H9 (cell line): ENCODE measurements around the gene REXO2. TPM values are rescaled to one million over a fixed set of nuclear protein-coding genes. Genes with fewer than 3 reads are reported as not detected.

Source experiments
- DNase-seq: peaks from one replicate; pipeline ENCODE4 v3.0.0-alpha.2; 2017
- H2AFZ ChIP-seq: one replicate; pipeline ENCODE4 v1.6.1; 2013; ENCODE audit warnings: mild to moderate bottlenecking, low read length, control low read depth, moderate library complexity
- H2AK5ac ChIP-seq: 2 replicates; pipeline ENCODE4 v1.6.1; 2013; ENCODE audit warnings: low read length, control low read depth, mixed read lengths; ENCODE audit not compliant: insufficient read length
- H2BK120ac ChIP-seq: one replicate; pipeline ENCODE4 v1.6.1; 2013; ENCODE audit warnings: low read depth, mild to moderate bottlenecking, low read length, control low read depth, inconsistent platforms; ENCODE audit not compliant: poor library complexity, severe bottlenecking
- H2BK12ac ChIP-seq: 2 replicates; pipeline ENCODE4 v1.6.1; 2013; ENCODE audit warnings: low read length, control low read depth, mixed read lengths, low read depth; ENCODE audit not compliant: insufficient read length
- H2BK15ac ChIP-seq: 2 replicates; pipeline ENCODE4 v1.6.1; 2013; ENCODE audit warnings: low read depth, low read length, control low read depth
- H2BK20ac ChIP-seq: one replicate; pipeline ENCODE4 v1.6.1; 2013; ENCODE audit warnings: low read depth, mild to moderate bottlenecking, low read length, control low read depth, inconsistent platforms; ENCODE audit not compliant: poor library complexity, severe bottlenecking
- H2BK5ac ChIP-seq: 2 replicates; pipeline ENCODE4 v1.6.1; 2013; ENCODE audit warnings: low read length, control low read depth, mixed read lengths; ENCODE audit not compliant: insufficient read length
- H3K14ac ChIP-seq: 2 replicates; pipeline ENCODE4 v1.6.1; 2013; ENCODE audit warnings: low read length, control low read depth; ENCODE audit not compliant: insufficient read depth
- H3K18ac ChIP-seq: 2 replicates; pipeline ENCODE4 v1.6.1; 2013; ENCODE audit warnings: low read depth, mild to moderate bottlenecking, mixed read lengths, low read length, control low read depth; ENCODE audit not compliant: insufficient read length
- H3K23ac ChIP-seq: 2 replicates; pipeline ENCODE4 v1.6.1; 2013; ENCODE audit warnings: low read length, control low read depth, mixed read lengths, low read depth; ENCODE audit not compliant: insufficient read length
- H3K23me2 ChIP-seq: 2 replicates; pipeline ENCODE4 v1.6.1; 2013; ENCODE audit warnings: low read depth, mild to moderate bottlenecking, mixed read lengths, low read length, control low read depth; ENCODE audit not compliant: insufficient read length, poor library complexity, severe bottlenecking
- H3K27ac ChIP-seq: 2 replicates; pipeline ENCODE4 v1.5.1; 2013; ENCODE audit warnings: low read length, control low read depth, mixed read lengths, low read depth; ENCODE audit not compliant: insufficient read length
- H3K27me3 ChIP-seq: 2 replicates; pipeline ENCODE4 v1.6.1; 2013; ENCODE audit warnings: low read length, control low read depth, inconsistent platforms; ENCODE audit not compliant: insufficient read depth
- H3K4ac ChIP-seq: 2 replicates; pipeline ENCODE4 v1.6.1; 2013; ENCODE audit warnings: low read depth, mild to moderate bottlenecking, control low read depth, inconsistent platforms, low read length, moderate library complexity
- H3K4me1 ChIP-seq: 2 replicates; pipeline ENCODE4 v1.6.1; 2013; ENCODE audit warnings: low read length, control low read depth, inconsistent platforms; ENCODE audit not compliant: insufficient read depth
- H3K4me2 ChIP-seq: 2 replicates; pipeline ENCODE4 v1.6.1; 2013; ENCODE audit warnings: low read length, control low read depth, mixed read lengths; ENCODE audit not compliant: insufficient read length, insufficient read depth
- H3K56ac ChIP-seq: 2 replicates; pipeline ENCODE4 v1.6.1; 2013; ENCODE audit warnings: low read depth, mild to moderate bottlenecking, mixed read lengths, low read length, control low read depth; ENCODE audit not compliant: insufficient read length
- H3K79me1 ChIP-seq: 2 replicates; pipeline ENCODE4 v1.6.1; 2013; ENCODE audit warnings: low read depth, mild to moderate bottlenecking, moderate library complexity, low read length, control low read depth, inconsistent platforms; ENCODE audit not compliant: insufficient read depth, poor library complexity, severe bottlenecking
- H3K79me2 ChIP-seq: 2 replicates; pipeline ENCODE4 v1.6.1; 2013; ENCODE audit warnings: low read length, control low read depth, inconsistent platforms; ENCODE audit not compliant: insufficient read depth
- H3K9ac ChIP-seq: 2 replicates; pipeline ENCODE4 v1.6.1; 2013; ENCODE audit warnings: low read length, control low read depth, mixed read lengths; ENCODE audit not compliant: insufficient read length; ENCODE audit errors: extremely low read depth
- H3K9me3 ChIP-seq: one replicate; pipeline ENCODE4 v1.6.1; 2013; ENCODE audit warnings: low read depth, low read length, inconsistent platforms; ENCODE audit not compliant: control insufficient read depth
- H3T11ph ChIP-seq: one replicate; pipeline ENCODE4 v1.6.1; 2013; ENCODE audit warnings: mild to moderate bottlenecking, low read length, control low read depth, inconsistent platforms
- H4K20me1 ChIP-seq: one replicate; pipeline ENCODE4 v1.6.1; 2013; ENCODE audit not compliant: control insufficient read depth, insufficient read length, insufficient read depth
- H4K5ac ChIP-seq: 2 replicates; pipeline ENCODE4 v1.6.1; 2013; ENCODE audit warnings: low read depth, mild to moderate bottlenecking, mixed read lengths, low read length, control low read depth; ENCODE audit not compliant: insufficient read length
- H4K8ac ChIP-seq: replicated peaks from 2 replicates; pipeline ENCODE4 v1.6.1; 2013; ENCODE audit warnings: low read length, control low read depth, mixed read lengths, low read depth; ENCODE audit not compliant: insufficient read length
- H4K91ac ChIP-seq: 2 replicates; pipeline ENCODE4 v1.6.1; 2013; ENCODE audit warnings: low read depth, mild to moderate bottlenecking, moderate library complexity, mixed read lengths, low read length, control low read depth; ENCODE audit not compliant: insufficient read length
- H3K27ac Mint-ChIP-seq, 3 experiments: 2 replicates in 2 of 3; 3 replicates in 1 of 3; pipeline ENCODE4 v1.8.0; 2020 to 2021; ENCODE audit warnings: mixed read lengths in 3 of 3, mild to moderate bottlenecking in 1 of 3, moderate library complexity in 1 of 3
- H3K27me3 Mint-ChIP-seq: 2 replicates; pipeline ENCODE4 v1.8.0; 2021; ENCODE audit warnings: low read depth, mild to moderate bottlenecking, moderate library complexity, mixed read lengths
- H3K36me3 Mint-ChIP-seq, 3 experiments: 2 replicates in 2 of 3; 3 replicates in 1 of 3; pipeline ENCODE4 v1.8.0; 2020 to 2021; ENCODE audit warnings: low read depth in 3 of 3, mixed read lengths in 3 of 3; ENCODE audit not compliant: insufficient read depth in 1 of 3
- H3K4me1 Mint-ChIP-seq, 2 experiments: 2 replicates each; pipeline ENCODE4 v1.8.0; 2020; ENCODE audit warnings: mixed read lengths in 2 of 2
- H3K4me3 Mint-ChIP-seq, 2 experiments: 2 replicates in 1 of 2; 3 replicates in 1 of 2; pipeline ENCODE4 v1.8.0; 2020 to 2021; ENCODE audit warnings: mild to moderate bottlenecking in 2 of 2, mixed read lengths in 2 of 2, moderate library complexity in 1 of 2
- H3K9me3 Mint-ChIP-seq, 2 experiments: 2 replicates in 1 of 2; 3 replicates in 1 of 2; pipeline ENCODE4 v1.8.0; 2020; ENCODE audit warnings: mild to moderate bottlenecking in 2 of 2, mixed read lengths in 2 of 2, moderate library complexity in 1 of 2
- WGBS: extraction: QIAGEN DNeasy Blood & Tissue Kit; methylation state at CpG from one replicate; pipeline ENCODE4 v1.1.7; 2013; ENCODE audit warnings: missing lambda C conversion rate, low lambda C conversion rate, mixed read lengths; ENCODE audit not compliant: insufficient read length; ENCODE audit errors: extremely low coverage; 5-methylcytosine and 5-hydroxymethylcytosine counted together
- total RNA-seq: library from RNA; stranded (reverse); gene quantifications from 2 replicates; pipeline ENCODE4 v1.2.1, GENCODE V29; 2021
- TF ChIP-seq, protein P1 (sequence below): fragments of 200-600 bp; sonication (generic); conservative IDR thresholded peaks from 3 replicates; pipeline ENCODE4 v1.8.0; 2021; ENCODE audit warnings: antibody characterized with exemption, mild to moderate bottlenecking

REXO2 gene
- total RNA-seq, 1 experiment from 2014 or later, result 92.8 TPM

DNA sequence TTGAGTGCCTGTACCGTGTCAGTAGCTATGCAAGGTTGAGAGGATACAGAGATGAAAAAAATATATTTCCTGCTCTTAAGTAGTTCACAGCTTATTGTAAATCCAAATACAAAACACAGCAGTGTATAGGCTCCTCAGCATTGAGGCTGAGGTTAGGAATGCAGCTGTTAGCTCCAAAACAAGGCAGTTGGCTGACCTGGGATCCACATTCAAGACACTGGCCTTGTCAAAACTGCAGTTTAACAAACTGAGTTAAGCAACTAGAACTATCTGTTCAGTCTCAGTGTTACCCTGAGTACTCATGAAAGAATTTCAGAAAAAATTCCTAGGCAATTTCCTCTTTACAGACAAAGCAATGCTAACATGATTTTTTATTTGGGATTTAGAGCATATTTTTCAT, 42.8 kb downstream of the REXO2 start:
- H2BK20ac ChIP-seq, result no peak overlapping the region
- H3K4me2 ChIP-seq, result no peak overlapping the region
- no peak overlapping the region for H3K4ac ChIP-seq
- peaks cover 4 to 14% (median 11%) of the 10 kb centered on the region in 3 experiments for H3K36me3 Mint-ChIP-seq
- WGBS, result no CpG with 5 or more reads among the region's 1 CpG
- H3K23ac ChIP-seq, result no peak overlapping the region
- H3K4me3 Mint-ChIP-seq, result no peak overlapping the region
- TF ChIP-seq, protein P1, sequence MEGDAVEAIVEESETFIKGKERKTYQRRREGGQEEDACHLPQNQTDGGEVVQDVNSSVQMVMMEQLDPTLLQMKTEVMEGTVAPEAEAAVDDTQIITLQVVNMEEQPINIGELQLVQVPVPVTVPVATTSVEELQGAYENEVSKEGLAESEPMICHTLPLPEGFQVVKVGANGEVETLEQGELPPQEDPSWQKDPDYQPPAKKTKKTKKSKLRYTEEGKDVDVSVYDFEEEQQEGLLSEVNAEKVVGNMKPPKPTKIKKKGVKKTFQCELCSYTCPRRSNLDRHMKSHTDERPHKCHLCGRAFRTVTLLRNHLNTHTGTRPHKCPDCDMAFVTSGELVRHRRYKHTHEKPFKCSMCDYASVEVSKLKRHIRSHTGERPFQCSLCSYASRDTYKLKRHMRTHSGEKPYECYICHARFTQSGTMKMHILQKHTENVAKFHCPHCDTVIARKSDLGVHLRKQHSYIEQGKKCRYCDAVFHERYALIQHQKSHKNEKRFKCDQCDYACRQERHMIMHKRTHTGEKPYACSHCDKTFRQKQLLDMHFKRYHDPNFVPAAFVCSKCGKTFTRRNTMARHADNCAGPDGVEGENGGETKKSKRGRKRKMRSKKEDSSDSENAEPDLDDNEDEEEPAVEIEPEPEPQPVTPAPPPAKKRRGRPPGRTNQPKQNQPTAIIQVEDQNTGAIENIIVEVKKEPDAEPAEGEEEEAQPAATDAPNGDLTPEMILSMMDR, result no peak
- H3K79me2 ChIP-seq, result no peaks in the 10 kb centered on the region
- no peak overlapping the region for H3K14ac ChIP-seq
- no peak overlapping the region for H3K27ac ChIP-seq
- no peak overlapping the region for H2BK120ac ChIP-seq
- H2BK12ac ChIP-seq, result no peak overlapping the region
- no peak overlapping the region for H4K91ac ChIP-seq
- H3K79me1 ChIP-seq, result no peaks in the 10 kb centered on the region
- peaks cover 1% of the 10 kb centered on the region for H3K27me3 Mint-ChIP-seq
- H3K56ac ChIP-seq, result no peak overlapping the region
- no peaks in the 10 kb centered on the region for H3K9me3 ChIP-seq
- H3K9ac ChIP-seq, result no peak overlapping the region
- H3K23me2 ChIP-seq, result no peaks in the 10 kb centered on the region
- H3K4me1 Mint-ChIP-seq, result peaks cover 62 to 66% of the 10 kb centered on the region in 2 experiments
- no peak overlapping the region for H3K18ac ChIP-seq
- H2BK15ac ChIP-seq, result no peak overlapping the region
- H2AFZ ChIP-seq, result no peak overlapping the region
- no peak overlapping the region for H3T11ph ChIP-seq
- peaks cover 9 to 10% of the 10 kb centered on the region in 2 experiments for H3K9me3 Mint-ChIP-seq
- DNase-seq, result no peak
- H3K4me1 ChIP-seq, result peaks cover 26% of the 10 kb centered on the region
- H4K20me1 ChIP-seq, result no peaks in the 10 kb centered on the region
- no peak overlapping the region for H4K5ac ChIP-seq
- 0 out of 7 replicates have a peak overlapping the region, but pooled peaks of 1 of the 3 experiments have one; percentile 20 for H3K27ac Mint-ChIP-seq
- H2BK5ac ChIP-seq, result no peak overlapping the region
- H2AK5ac ChIP-seq, result no peak overlapping the region
- no peaks in the 10 kb centered on the region for H3K27me3 ChIP-seq
- H4K8ac ChIP-seq, result no peak overlapping the region
